Measurements from ENCODE around the gene PCP4L1. TPM values are rescaled to one million over a fixed set of nuclear protein-coding genes. Genes with fewer than 3 reads are reported as not detected.
A peak's percentile ranks its signal among the peaks of the same experiment; 100 is the strongest.

PCP4L1 gene
- total RNA-seq, 1 experiment from 2014 or later = not detected

- TF ChIP-seq ATF3 (IDR thresholded peaks at IDR 0.05) (no peak), RAD21 (IDR thresholded peaks at IDR 0.05; ENCODE audit: low read depth) (peak; percentile 47), REST (IDR thresholded peaks at IDR 0.05; ENCODE audit: low read depth) (no peak), ELF1 (IDR thresholded peaks at IDR 0.05; ENCODE audit: borderline replicate concordance, low read depth) (no peak), SRF (IDR thresholded peaks at IDR 0.05; ENCODE audit: low read depth) (no peak), POLR2A (IDR thresholded peaks at IDR 0.05; ENCODE audit: borderline replicate concordance, extremely low read depth, insufficient read depth, insufficient read length) (no peak), POLR2AphosphoS5 (IDR thresholded peaks at IDR 0.05; ENCODE audit: low read depth, low read length) (peak; percentile 87), SP1 (IDR thresholded peaks at IDR 0.05; ENCODE audit: low read depth) (0 out of 2 replicates have a peak, but pooled peaks have one; percentile 37), CTCF (IDR thresholded peaks at IDR 0.05 in 2 of 3, conservative IDR thresholded peaks at IDR 0.05 in 1 of 3; ENCODE audit: borderline replicate concordance in 1 of 3, insufficient read depth in 1 of 3, low read depth in 2 of 3, low read length in 2 of 3) (peak; percentile 30 to 64 (median 53); a peak in 5 of 6 replicates), EGR1 (IDR thresholded peaks at IDR 0.05; ENCODE audit: low read depth) (0 out of 2 replicates have a peak, but pooled peaks have one; percentile 38), EZH2phosphoT487 (IDR thresholded peaks at IDR 0.05; ENCODE audit: borderline replicate concordance) (no peak), SIN3A (IDR thresholded peaks at IDR 0.05; ENCODE audit: low read depth) (0 out of 2 replicates have a peak, but pooled peaks have one; percentile 32), YY1 (IDR thresholded peaks at IDR 0.05; ENCODE audit: extremely low read depth, insufficient replicate concordance, low read depth, low read length) (peak; percentile 31), ZFX (IDR thresholded peaks at IDR 0.05) (peak; percentile 49), EZH2 (IDR thresholded peaks at IDR 0.05) (no peak)
- ChIA-PET CTCF (interaction anchor here (0.6 to 1.8 kb wide), 8 partner anchors 9 to 267 kb away, joined by 3 to 20 read pairs (median 4); partner anchors contain the start of genes SDHC, TOMM40L and TSTD1), RAD21 (ENCODE audit: low non-redundant PET in 1 of 2, low total read pairs in 2 of 2, uncharacterized antibody in 2 of 2, unreplicated experiment in 2 of 2) (interaction anchor here in 1 of 2 experiments (0.8 kb wide), 1 partner anchor 76 kb away, joined by 3 read pairs; no protein-coding TSS in a partner anchor), POLR2A (interaction anchor here (0.6 to 1.0 kb wide), 4 partner anchors 8 to 371 kb away, joined by 3 to 9 read pairs (median 3); partner anchors contain the start of genes SDHC and TOMM40L)
- Histone ChIP-seq H3K9me2 (ENCODE audit: insufficient read depth) (no peaks in the 10 kb centered on the region), H4K20me1 (ENCODE audit: insufficient read depth) (no peaks in the 10 kb centered on the region), H3K9ac (ENCODE audit: low read length) (peak overlapping the region; percentile 69), H3K4me2 (ENCODE audit: low read length) (peak overlapping the region; percentile 87), H3K27me3 (ENCODE audit: insufficient read depth, low read length) (no peaks in the 10 kb centered on the region), H3K9me3 (ENCODE audit: control insufficient read depth in 1 of 2, insufficient read depth in 1 of 2, low read depth in 1 of 2, low read length in 2 of 2) (no peaks in the 10 kb centered on the region), H3K27ac (ENCODE audit: low read depth, low read length) (peak overlapping the region; percentile 59; the same call in 1 of the 2 replicates), H3K36me3 (ENCODE audit: control insufficient read depth in 1 of 2, insufficient read depth in 2 of 2, low read length in 2 of 2) (no peaks in the 10 kb centered on the region), H3K4me3 (replicated peaks in 1 of 2; ENCODE audit: low read depth in 1 of 2, low read length in 2 of 2) (peak overlapping the region; percentile 93 to 97), H3K4me1 (ENCODE audit: control insufficient read depth in 1 of 2, insufficient read depth in 2 of 2, low read length in 2 of 2) (peaks cover 8 to 31% of the 10 kb centered on the region in 2 experiments; a peak in 3 of 4 replicates), H2AFZ (ENCODE audit: low read depth, low read length, poor library complexity, severe bottlenecking) (peak overlapping the region; percentile 69), H3K79me2 (ENCODE audit: insufficient read depth, low read length) (peaks cover 6% of the 10 kb centered on the region)
- TSS peak; percentile 62 for BruUV-seq (replicated peaks)
- ATAC-seq (peak; percentile 99), DNase-seq (ENCODE audit: low read depth, low spot score) (peak; percentile 80)
- intact Hi-C loops (cut with micrococcal nuclease) = loop anchor here (1.0 kb wide), 1 partner anchor 79 kb away; no protein-coding TSS in a partner anchor
Measured at GRCh38 chr1:161305867-161306519, 47.4 kb downstream of the PCP4L1 start.

All from HCT116 (cell line).